B cell (primary cell): ENCODE results near the gene IGSF9. TPM values are rescaled to one million over a fixed set of nuclear protein-coding genes. Genes with fewer than 3 reads are reported as not detected.

Experiments
- ATAC-seq: fragments of 200-7000 bp; cut with Tn5 transposase; one replicate; pipeline ENCODE4 v1.10.0; 2021; ENCODE audit warnings: low read depth, mild to moderate bottlenecking, moderate number of reproducible peaks, moderate library complexity
- CTCF ChIA-PET: fragments of 350-600 bp; sonication (Branson Sonifier 250); formaldehyde crosslinking; loops from one replicate; lab custom pipeline; 2021; ENCODE audit warnings: antibody characterized with exemption, inconsistent platforms; lab: Charles Lee
- POLR2A ChIA-PET: fragments of 350-600 bp; sonication (Branson Sonifier 250); formaldehyde crosslinking; loops from one replicate; lab custom pipeline; 2021; ENCODE audit warnings: antibody characterized with exemption; lab: Charles Lee
- DNase-seq: peaks from one replicate; pipeline ENCODE4 v3.0.0; 2013
- H2AFZ ChIP-seq: 2 replicates; pipeline ENCODE4 v1.6.1; 2012; ENCODE audit warnings: mild to moderate bottlenecking, low read depth, low read length; ENCODE audit not compliant: insufficient read depth, poor library complexity, severe bottlenecking
- H3K27ac ChIP-seq, 2 donors: 1 replicate in 1 of 2; 2 replicates in 1 of 2; pipeline ENCODE4 v1.5.1; 2012 to 2013; ENCODE audit warnings: low read length in 2 of 2, mild to moderate bottlenecking in 2 of 2, moderate library complexity in 1 of 2
- H3K27me3 ChIP-seq, 4 experiments: fragments of 200-600 bp in 1 of 4; sonication (generic) in 1 of 4; replicated peaks in 1 of 4; 1 replicate in 2 of 4; 2 replicates in 2 of 4; pipeline versions ENCODE4 v1.6.1 to v1.7.0; 2013 to 2016; ENCODE audit warnings: low read length in 3 of 4, mild to moderate bottlenecking in 2 of 4, mixed read lengths in 1 of 4, moderate library complexity in 1 of 4; ENCODE audit not compliant: insufficient read depth in 4 of 4, control insufficient read depth in 3 of 4; ENCODE audit errors: control extremely low read depth in 1 of 4
- H3K36me3 ChIP-seq, 2 experiments: replicated peaks in 1 of 2; 1 replicate in 1 of 2; 2 replicates in 1 of 2; pipeline versions ENCODE4 v1.6.1 to v1.7.1; 2013; ENCODE audit warnings: low read length in 1 of 2; ENCODE audit not compliant: insufficient read depth in 2 of 2, control insufficient read depth in 1 of 2; ENCODE audit errors: control extremely low read depth in 1 of 2, extremely low read depth in 1 of 2
- H3K4me1 ChIP-seq, 2 donors: fragments of 200-600 bp in 1 of 2; sonication (generic) in 1 of 2; 1 replicate in 1 of 2; 2 replicates in 1 of 2; pipeline versions ENCODE4 v1.5.1 to v1.6.1; 2013 to 2017; ENCODE audit warnings: low read length in 2 of 2; ENCODE audit not compliant: control insufficient read depth in 2 of 2, insufficient read depth in 2 of 2
- H3K4me2 ChIP-seq: replicated peaks from 2 replicates; pipeline ENCODE3; 2012; ENCODE audit warnings: mild to moderate bottlenecking, low read depth, low read length; ENCODE audit not compliant: poor library complexity, severe bottlenecking
- H3K4me3 ChIP-seq, 5 experiments: fragments of 200-600 bp in 1 of 5; sonication (generic) in 1 of 5; 1 replicate in 3 of 5; 2 replicates in 2 of 5; pipeline versions ENCODE4 v1.5.1 to v1.7.0; 2011 to 2016; ENCODE audit warnings: low read length in 4 of 5, mild to moderate bottlenecking in 4 of 5, low read depth in 2 of 5, control low read depth in 1 of 5, moderate library complexity in 1 of 5; ENCODE audit not compliant: insufficient read depth in 1 of 5; ENCODE audit errors: control extremely low read depth in 1 of 5, extremely low read depth in 1 of 5
- H3K79me2 ChIP-seq: fragments of 200-600 bp; sonication (generic); one replicate; pipeline ENCODE4 v1.6.0; 2016; ENCODE audit warnings: low read length; ENCODE audit not compliant: control insufficient read depth, insufficient read depth
- H3K9ac ChIP-seq: fragments of 200-600 bp; sonication (generic); 2 replicates; pipeline ENCODE4 v1.6.1; 2017; ENCODE audit warnings: mild to moderate bottlenecking, low read length, moderate library complexity
- H3K9me3 ChIP-seq, 3 donors: one replicate each; pipeline versions ENCODE4 v1.6.1 to v1.7.1; 2013; ENCODE audit warnings: low read length in 2 of 3; ENCODE audit not compliant: control insufficient read depth in 2 of 3, insufficient read depth in 1 of 3; ENCODE audit errors: control extremely low read depth in 1 of 3
- H4K20me1 ChIP-seq: 2 replicates; pipeline ENCODE4 v1.6.0; 2012; ENCODE audit warnings: mild to moderate bottlenecking, low read length; ENCODE audit not compliant: insufficient read depth, control insufficient read depth, poor library complexity, severe bottlenecking
- H3K27ac Mint-ChIP-seq: one replicate; pipeline ENCODE4 v1.8.0; 2021; ENCODE audit warnings: mixed read lengths
- H3K27me3 Mint-ChIP-seq: one replicate; pipeline ENCODE4 v1.8.0; 2021; ENCODE audit warnings: mixed read lengths
- H3K4me1 Mint-ChIP-seq: one replicate; pipeline ENCODE4 v1.8.0; 2021; ENCODE audit warnings: mixed read lengths
- H3K4me3 Mint-ChIP-seq: one replicate; pipeline ENCODE4 v1.8.0; 2021; ENCODE audit warnings: mixed read lengths
- H3K9me3 Mint-ChIP-seq: one replicate; pipeline ENCODE4 v1.8.0; 2022; ENCODE audit warnings: mixed read lengths; ENCODE audit not compliant: insufficient read depth
- CTCF ChIP-seq: fragments of 200-600 bp; IDR thresholded peaks from one replicate; pipeline ENCODE4 v1.8.0; 2022; ENCODE audit warnings: antibody characterized with exemption, mild to moderate bottlenecking
- EZH2 ChIP-seq: IDR thresholded peaks from 2 replicates; pipeline ENCODE4 v1.6.1; 2012; ENCODE audit warnings: borderline replicate concordance, low read depth, mild to moderate bottlenecking, moderate library complexity, low read length; ENCODE audit not compliant: insufficient read depth, poor library complexity, severe bottlenecking
- WGBS: methylation state at CpG from one replicate; pipeline ENCODE4 v1.1.5; 2013; ENCODE audit warnings: missing lambda C conversion rate; ENCODE audit not compliant: insufficient coverage; 5-methylcytosine and 5-hydroxymethylcytosine counted together
- intact Hi-C: fragments of 100-400 bp; cut with micrococcal nuclease; formaldehyde crosslinking; loops from one replicate; pipeline ENCODE4 v1.10.0; 2022
- polyA plus RNA-seq: library from polyadenylated mRNA; depleted of rRNA; stranded (reverse); fragments of >200 nt; gene quantifications from 2 replicates; pipeline ENCODE4 v1.2.3, GENCODE V29; 2012
- total RNA-seq, 2 donors: library from RNA; stranded (reverse); fragments of 120-200 nt in 1 of 2; gene quantifications; 1 replicate in 1 of 2; 2 replicates in 1 of 2; pipeline versions ENCODE4 v1.2.3 to v1.2.4, GENCODE V29; 2013 to 2022

The IGSF9 gene
- total and polyA plus RNA-seq, 2 donors (not counting 1 experiment from before 2014, with no cell fraction given): 0.36 to 0.37 TPM

GRCh38 chr1:159882527-159882862 is 62.9 kb downstream of the IGSF9 start:
- Mint-ChIP-seq H3K4me3 (no peak overlapping the region), H3K27me3 (no peaks in the 10 kb centered on the region), H3K9me3 (no peaks in the 10 kb centered on the region), H3K4me1 (peaks cover 5% of the 10 kb centered on the region), H3K27ac (no peak overlapping the region)
- no peak overlapping the region for H3K4me3 ChIP-seq
- ChIA-PET POLR2A (no interaction called here), CTCF (interaction anchor here (1.0 kb wide), 1 partner anchor 83 kb away, joined by 3 read pairs; no protein-coding TSS in a partner anchor)
- no peak overlapping the region for H3K27ac ChIP-seq
- intact Hi-C loops: no loop called here
- ATAC-seq: no peak
- no peaks in the 10 kb centered on the region for H3K4me1 ChIP-seq
- H3K9me3 ChIP-seq: no peaks in the 10 kb centered on the region
- H3K79me2 ChIP-seq: no peaks in the 10 kb centered on the region
- DNase-seq: no peak
- no peaks in the 10 kb centered on the region for H3K36me3 ChIP-seq
- no CpG with 5 or more reads among the region's 2 CpGs for WGBS
- H3K27me3 ChIP-seq: no peaks in the 10 kb centered on the region
- TF ChIP-seq EZH2 (no peak), CTCF (no peak)
- H3K9ac ChIP-seq: no peak overlapping the region
- no peak overlapping the region for H3K4me2 ChIP-seq
- H2AFZ ChIP-seq: no peak overlapping the region
- no peaks in the 10 kb centered on the region for H4K20me1 ChIP-seq

- Mint-ChIP-seq H3K27me3 (no peaks in the 10 kb centered on the region), H3K4me3 (no peak overlapping the region), H3K9me3 (no peaks in the 10 kb centered on the region), H3K4me1 (peaks cover under 1% of the 10 kb centered on the region), H3K27ac (no peak overlapping the region)
- H3K27me3 ChIP-seq: no peaks in the 10 kb centered on the region
- no peaks in the 10 kb centered on the region for H3K79me2 ChIP-seq
- H4K20me1 ChIP-seq: no peaks in the 10 kb centered on the region
- intact Hi-C loops: no loop called here
- no peaks in the 10 kb centered on the region for H3K36me3 ChIP-seq
- no peaks in the 10 kb centered on the region for H3K9me3 ChIP-seq
- no peak overlapping the region for H2AFZ ChIP-seq
- no peak overlapping the region for H3K4me3 ChIP-seq
- ChIA-PET CTCF (interaction anchor here (1.0 to 4.2 kb wide), 2 partner anchors 11 to 83 kb away, joined by 3 to 16 read pairs; no protein-coding TSS in a partner anchor), POLR2A (no interaction called here)
- no peak overlapping the region for H3K4me2 ChIP-seq
- DNase-seq (no peak), ATAC-seq (no peak)
- H3K4me1 ChIP-seq: no peaks in the 10 kb centered on the region
- H3K9ac ChIP-seq: no peak overlapping the region
- TF ChIP-seq EZH2: no peak
- TF ChIP-seq CTCF: no peak
- H3K27ac ChIP-seq: no peak overlapping the region
- WGBS: 85% methylated on average over 5 of the region's 6 CpGs
Observed at GRCh38 chr1:159881622-159882526, 63.5 kb downstream of the IGSF9 start.
